IMR-90 (cell line): Measurements from ENCODE around the gene CDKL4. TPM values are rescaled to one million over a fixed set of nuclear protein-coding genes. Genes with fewer than 3 reads are reported as not detected.

ENCODE experiments used
- ATAC-seq: fragments of 200-7000 bp; cut with Tn5 transposase; 2 replicates; pipeline ENCODE4 v1.9.1; 2020; ENCODE audit warnings: low read depth, mild to moderate bottlenecking, moderate library complexity
- BruUV-seq: library from RNA; stranded (reverse); fragments of 400-500 nt; replicated peaks from 2 replicates; lab custom pipeline; 2021; lab: Mats Ljungman, UMichigan
- CTCF ChIA-PET: fragments of 300-600 bp; formaldehyde crosslinking; extraction: SDS; loops from one replicate; lab custom pipeline; 2021; ENCODE audit warnings: antibody characterized with exemption; lab: Yijun Ruan, JAX
- POLR2A ChIA-PET: fragments of 300-600 bp; sonication (Branson Sonifier 250); formaldehyde crosslinking; loops from one replicate; lab custom pipeline; 2022; ENCODE audit warnings: antibody characterized with exemption; ENCODE audit not compliant: unreplicated experiment; lab: Charles Lee
- DNase-seq: peaks from one replicate; pipeline ENCODE4 v3.0.0; 2013
- H2AFZ ChIP-seq: replicated peaks from 2 replicates; pipeline ENCODE3; 2013; ENCODE audit warnings: low read length, mild to moderate bottlenecking; ENCODE audit not compliant: poor library complexity
- H2AK5ac ChIP-seq: 2 replicates; pipeline ENCODE4 v1.6.1; 2013; ENCODE audit warnings: low read depth, low read length, inconsistent platforms
- H2AK9ac ChIP-seq: replicated peaks from 2 replicates; pipeline ENCODE3; 2013; ENCODE audit warnings: mild to moderate bottlenecking, low read depth, low read length, moderate library complexity; ENCODE audit not compliant: poor library complexity
- H2BK120ac ChIP-seq: 2 replicates; pipeline ENCODE4 v1.6.1; 2013; ENCODE audit warnings: low read depth, low read length, inconsistent platforms
- H2BK15ac ChIP-seq: 3 replicates; pipeline ENCODE4 v1.6.1; 2013; ENCODE audit warnings: low read depth, low read length, inconsistent platforms
- H2BK20ac ChIP-seq: 2 replicates; pipeline ENCODE4 v1.6.1; 2013; ENCODE audit warnings: low read depth, mild to moderate bottlenecking, inconsistent platforms, low read length, moderate library complexity
- H2BK5ac ChIP-seq: 2 replicates; pipeline ENCODE4 v1.6.1; 2013; ENCODE audit warnings: mild to moderate bottlenecking, low read depth, low read length, inconsistent platforms; ENCODE audit not compliant: poor library complexity, severe bottlenecking
- H3K14ac ChIP-seq: replicated peaks from 2 replicates; pipeline ENCODE4 v1.6.1; 2013; ENCODE audit warnings: low read depth, low read length, inconsistent platforms
- H3K18ac ChIP-seq: 2 replicates; pipeline ENCODE4 v1.6.1; 2013; ENCODE audit warnings: low read depth, low read length, control low read depth
- H3K23ac ChIP-seq: 2 replicates; pipeline ENCODE4 v1.6.1; 2013; ENCODE audit warnings: low read depth, low read length, inconsistent platforms
- H3K27ac ChIP-seq: 2 replicates; pipeline ENCODE4 v1.5.1; 2013; ENCODE audit warnings: mild to moderate bottlenecking, control low read depth, low read length; ENCODE audit not compliant: insufficient read depth
- H3K27me3 ChIP-seq: 2 replicates; pipeline ENCODE4 v1.6.1; 2013; ENCODE audit warnings: low read length; ENCODE audit not compliant: control insufficient read depth, insufficient read depth
- H3K36me3 ChIP-seq: 2 replicates; pipeline ENCODE4 v1.6.1; 2013; ENCODE audit warnings: low read length, mixed read lengths; ENCODE audit not compliant: control insufficient read depth, insufficient read depth
- H3K4ac ChIP-seq: 2 replicates; pipeline ENCODE4 v1.6.1; 2013; ENCODE audit warnings: low read depth, low read length, inconsistent platforms
- H3K4me1 ChIP-seq: 2 replicates; pipeline ENCODE4 v1.6.1; 2013; ENCODE audit warnings: low read length, mixed read lengths; ENCODE audit not compliant: control insufficient read depth, insufficient read depth
- H3K4me2 ChIP-seq: 2 replicates; pipeline ENCODE4 v1.6.1; 2013; ENCODE audit warnings: low read depth, mild to moderate bottlenecking, control low read depth, low read length, moderate library complexity
- H3K4me3 ChIP-seq: 2 replicates; pipeline ENCODE4 v1.5.1; 2013; ENCODE audit warnings: low read depth, mild to moderate bottlenecking, control low read depth, low read length, moderate library complexity; ENCODE audit not compliant: insufficient read depth
- H3K56ac ChIP-seq: 2 replicates; pipeline ENCODE4 v1.6.1; 2013; ENCODE audit warnings: low read length, inconsistent platforms; ENCODE audit not compliant: insufficient read depth; ENCODE audit errors: extremely low read depth
- H3K79me1 ChIP-seq, 2 experiments: 2 replicates each; pipeline ENCODE4 v1.6.1; 2013; ENCODE audit warnings: low read length in 2 of 2, inconsistent platforms in 1 of 2, low read depth in 1 of 2
- H3K9ac ChIP-seq: 2 replicates; pipeline ENCODE4 v1.6.1; 2013; ENCODE audit warnings: low read depth, low read length, control low read depth
- H3K9me1 ChIP-seq: 2 replicates; pipeline ENCODE4 v1.6.1; 2013; ENCODE audit warnings: low read length, inconsistent platforms; ENCODE audit not compliant: insufficient read depth
- H3K9me3 ChIP-seq: 2 replicates; pipeline ENCODE4 v1.6.1; 2013; ENCODE audit warnings: low read length; ENCODE audit not compliant: control insufficient read depth, insufficient read depth
- H4K20me1 ChIP-seq: 2 replicates; pipeline ENCODE4 v1.6.1; 2013; ENCODE audit warnings: low read length, inconsistent platforms; ENCODE audit not compliant: insufficient read depth
- H4K5ac ChIP-seq: 2 replicates; pipeline ENCODE4 v1.6.1; 2013; ENCODE audit warnings: mild to moderate bottlenecking, low read depth, low read length, control low read depth
- H4K8ac ChIP-seq, 2 experiments: 2 replicates each; pipeline ENCODE4 v1.6.1; 2013; ENCODE audit warnings: low read depth in 2 of 2, low read length in 2 of 2, control low read depth in 1 of 2, inconsistent platforms in 1 of 2
- H4K91ac ChIP-seq: 2 replicates; pipeline ENCODE4 v1.6.1; 2013; ENCODE audit warnings: low read depth, low read length, inconsistent platforms; ENCODE audit not compliant: insufficient read depth
- BHLHE40 ChIP-seq: fragments of 150-350 bp; IDR thresholded peaks from 2 replicates; pipeline ENCODE4 v1.6.1; 2016; ENCODE audit warnings: mild to moderate bottlenecking, low read depth, low read length
- CHD1 ChIP-seq: IDR thresholded peaks from 2 replicates; pipeline ENCODE4 v1.6.1; 2012; ENCODE audit warnings: low read depth, low read length, improper control_type of control experiment
- CTCF ChIP-seq: conservative IDR thresholded peaks from 2 replicates; pipeline ENCODE4 v1.5.1; 2012; ENCODE audit warnings: mild to moderate bottlenecking, low read depth, low read length, improper control_type of control experiment
- FOS ChIP-seq: fragments of 150-350 bp; IDR thresholded peaks from 2 replicates; pipeline ENCODE4 v1.6.1; 2016; ENCODE audit warnings: low read depth, low read length
- MAFK ChIP-seq: IDR thresholded peaks from 2 replicates; pipeline ENCODE4 v1.6.1; 2012; ENCODE audit warnings: low read depth, low read length, improper control_type of control experiment
- MAZ ChIP-seq: IDR thresholded peaks from 2 replicates; pipeline ENCODE4 v1.6.1; 2012; ENCODE audit warnings: low read depth, mild to moderate bottlenecking, low read length, improper control_type of control experiment, moderate library complexity, borderline replicate concordance
- NFE2L2 ChIP-seq: fragments of 150-350 bp; IDR thresholded peaks from 2 replicates; pipeline ENCODE4 v1.6.1; 2016; ENCODE audit warnings: low read depth, mild to moderate bottlenecking, low read length
- RAD21 ChIP-seq: IDR thresholded peaks from 2 replicates; pipeline ENCODE4 v1.6.1; 2012; ENCODE audit warnings: low read length, improper control_type of control experiment
- RCOR1 ChIP-seq: IDR thresholded peaks from 2 replicates; pipeline ENCODE4 v1.6.1; 2012; ENCODE audit warnings: mild to moderate bottlenecking, low read length, improper control_type of control experiment; ENCODE audit not compliant: insufficient replicate concordance
- RFX5 ChIP-seq: IDR thresholded peaks from 2 replicates; pipeline ENCODE4 v1.8.0; 2012; ENCODE audit warnings: low read depth, mild to moderate bottlenecking, low read length, moderate library complexity
- SMC3 ChIP-seq: fragments of 150-350 bp; IDR thresholded peaks from 2 replicates; pipeline ENCODE4 v1.6.1; 2016; ENCODE audit warnings: low read depth, mild to moderate bottlenecking, antibody characterized with exemption, low read length, moderate library complexity
- USF2 ChIP-seq: fragments of 150-350 bp; IDR thresholded peaks from 2 replicates; pipeline ENCODE4 v1.6.1; 2017; ENCODE audit warnings: mild to moderate bottlenecking, antibody characterized with exemption, low read length, low read depth
- WGBS, 2 experiments: methylation state at CpG; one replicate each; pipeline versions ENCODE4 v1.1.5 to v1.1.7; 2013; ENCODE audit warnings: missing lambda C conversion rate in 2 of 2; ENCODE audit not compliant: insufficient read length in 1 of 2; ENCODE audit errors: extremely low coverage in 2 of 2; 5-methylcytosine and 5-hydroxymethylcytosine counted together
- dilution Hi-C: fragments of 300-500 bp; cut with HindIII; formaldehyde crosslinking; loops from one replicate; pipeline ENCODE4 v1.14.3; 2018; ENCODE audit warnings: low sequenced_read_pairs; ENCODE audit not compliant: unreplicated experiment
- in situ Hi-C: fragments of 300-500 bp; cut with MboI; formaldehyde crosslinking; loops from 3 replicates; pipeline ENCODE4 v1.14.3; 2019; ENCODE audit warnings: low sequenced_read_pairs, inconsistent platforms, mixed read lengths
- intact Hi-C: fragments of 100-400 bp; cut with micrococcal nuclease; formaldehyde crosslinking; loops from 2 replicates; pipeline ENCODE4 v1.10.0; 2022
- polyA plus RNA-seq, 3 experiments: library from polyadenylated mRNA; depleted of rRNA; stranded (reverse); fragments of >200 nt; gene quantifications; 2 replicates each; pipeline ENCODE4 v1.2.3, GENCODE V29; 2012; ENCODE audit warnings: low replicate concordance in 1 of 3
- total RNA-seq: library from RNA; depleted of rRNA; stranded (reverse); fragments of >200 nt; gene quantifications from 2 replicates; pipeline ENCODE4 v1.2.3, GENCODE V29; 2012

CDKL4 gene
- total and polyA plus RNA-seq, 2 of the 4 experiments (the other 2 are of a cell fraction): not detected

- Histone ChIP-seq H3K4me1 (no peaks in the 10 kb centered on the region), H4K91ac (no peak overlapping the region), H3K27me3 (no peaks in the 10 kb centered on the region), H3K27ac (no peak overlapping the region), H3K9me1 (no peaks in the 10 kb centered on the region), H3K9me3 (no peaks in the 10 kb centered on the region), H3K36me3 (no peaks in the 10 kb centered on the region), H3K4me3 (no peak overlapping the region), H2BK15ac (no peak overlapping the region), H2BK120ac (no peak overlapping the region), H2AK5ac (no peak overlapping the region), H3K23ac (no peak overlapping the region), H2AK9ac (no peak overlapping the region), H3K9ac (no peak overlapping the region), H4K5ac (no peak overlapping the region), H2AFZ (no peak overlapping the region), H4K20me1 (no peaks in the 10 kb centered on the region), H3K56ac (no peak overlapping the region), H3K18ac (no peak overlapping the region), H3K79me1 (no peaks in the 10 kb centered on the region), H2BK5ac (no peak overlapping the region), H3K4ac (no peak overlapping the region), H3K4me2 (no peak overlapping the region), H4K8ac (no peak overlapping the region), H2BK20ac (no peak overlapping the region), H3K14ac (no peak overlapping the region)
- in situ Hi-C loops (no loop called here), intact Hi-C loops (no loop called here), dilution Hi-C loops (no loop called here)
- ChIA-PET POLR2A (no interaction called here), CTCF (no interaction called here)
- no CpG with 5 or more reads among the region's 2 CpGs for WGBS, 2 experiments
- ATAC-seq (no peak), DNase-seq (no peak)
- no TSS peak for BruUV-seq
- TF ChIP-seq MAFK (no peak), NFE2L2 (no peak), CTCF (no peak), RCOR1 (no peak), SMC3 (no peak), MAZ (no peak), FOS (no peak), RAD21 (no peak), BHLHE40 (no peak), CHD1 (no peak), USF2 (no peak), RFX5 (no peak)
Observed at GRCh38 chr2:39183673-39184072, 60.1 kb downstream of the CDKL4 start.
